Fibroblast of lung (primary cell): ENCODE measurements around the gene ADGRB3.

Experiments used
- EZH2 ChIP-seq: IDR thresholded peaks from 2 replicates; pipeline ENCODE4 v1.5.1; 2012; ENCODE audit warnings: low read length, control low read depth, mild to moderate bottlenecking; ENCODE audit errors: missing control alignments
- TF ChIP-seq, protein P1 (sequence below), 2 donors: IDR thresholded peaks in 1 of 2; conservative IDR thresholded peaks in 1 of 2; 1 replicate in 1 of 2; 2 replicates in 1 of 2; pipeline ENCODE4 v1.5.1; 2011 to 2012; ENCODE audit warnings: low read length in 2 of 2, control low read depth in 1 of 2, inconsistent platforms in 1 of 2, low read depth in 1 of 2, mild to moderate bottlenecking in 1 of 2

DNA sequence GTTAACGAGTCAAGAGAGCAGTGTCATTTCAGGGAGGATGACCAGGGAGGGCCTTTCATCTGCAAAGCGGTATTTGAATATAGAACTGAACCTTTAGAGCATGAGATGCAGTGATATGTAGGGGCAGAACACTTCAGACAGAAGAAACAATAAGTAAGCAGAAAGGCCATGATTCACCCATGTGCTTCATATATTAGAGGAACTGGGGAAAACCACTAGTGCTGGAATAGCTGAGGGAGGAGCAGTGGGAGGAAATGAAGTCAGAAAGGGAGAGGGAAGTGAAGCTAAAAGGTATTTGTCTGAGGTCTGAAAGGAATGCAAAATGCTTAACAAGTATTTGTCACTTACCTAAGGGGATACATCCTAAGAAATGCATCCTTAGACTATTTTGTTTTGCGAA is 391.2 kb downstream of the ADGRB3 start:
- TF ChIP-seq EZH2: no peak
- TF ChIP-seq, protein P1, sequence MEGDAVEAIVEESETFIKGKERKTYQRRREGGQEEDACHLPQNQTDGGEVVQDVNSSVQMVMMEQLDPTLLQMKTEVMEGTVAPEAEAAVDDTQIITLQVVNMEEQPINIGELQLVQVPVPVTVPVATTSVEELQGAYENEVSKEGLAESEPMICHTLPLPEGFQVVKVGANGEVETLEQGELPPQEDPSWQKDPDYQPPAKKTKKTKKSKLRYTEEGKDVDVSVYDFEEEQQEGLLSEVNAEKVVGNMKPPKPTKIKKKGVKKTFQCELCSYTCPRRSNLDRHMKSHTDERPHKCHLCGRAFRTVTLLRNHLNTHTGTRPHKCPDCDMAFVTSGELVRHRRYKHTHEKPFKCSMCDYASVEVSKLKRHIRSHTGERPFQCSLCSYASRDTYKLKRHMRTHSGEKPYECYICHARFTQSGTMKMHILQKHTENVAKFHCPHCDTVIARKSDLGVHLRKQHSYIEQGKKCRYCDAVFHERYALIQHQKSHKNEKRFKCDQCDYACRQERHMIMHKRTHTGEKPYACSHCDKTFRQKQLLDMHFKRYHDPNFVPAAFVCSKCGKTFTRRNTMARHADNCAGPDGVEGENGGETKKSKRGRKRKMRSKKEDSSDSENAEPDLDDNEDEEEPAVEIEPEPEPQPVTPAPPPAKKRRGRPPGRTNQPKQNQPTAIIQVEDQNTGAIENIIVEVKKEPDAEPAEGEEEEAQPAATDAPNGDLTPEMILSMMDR (conservative IDR thresholded peaks at IDR 0.05 in 1 of 2, IDR thresholded peaks at IDR 0.05 in 1 of 2; ENCODE audit: low read depth in 1 of 2, low read length in 2 of 2): no peak
